Vagina (tissue), 2 donors: ENCODE results near the gene SLC17A4. TPM values are rescaled to one million over a fixed set of nuclear protein-coding genes. Genes with fewer than 3 reads are reported as not detected.

Experiments
- DNase-seq, 2 donors: peaks; one replicate each; pipeline ENCODE4 v3.0.0-alpha.2; 2017; ENCODE audit errors: extremely low spot score in 2 of 2
- H3K27ac ChIP-seq: fragments of 200-600 bp; sonication (generic); one replicate; pipeline ENCODE4 v1.5.1; 2019
- H3K27me3 ChIP-seq: fragments of 200-600 bp; sonication (generic); one replicate; pipeline ENCODE4 v1.5.1; 2019
- H3K36me3 ChIP-seq, 2 donors: fragments of 200-600 bp; sonication (generic); one replicate each; pipeline ENCODE4 v1.5.1; 2017 to 2019
- H3K4me1 ChIP-seq: fragments of 200-600 bp; sonication (generic); one replicate; pipeline ENCODE4 v1.5.1; 2019
- H3K4me3 ChIP-seq, 2 donors: fragments of 200-600 bp; sonication (generic); 1 replicate in 1 of 2; 2 replicates in 1 of 2; pipeline ENCODE4 v1.5.1; 2016 to 2019
- H3K9me3 ChIP-seq: fragments of 200-600 bp; sonication (generic); one replicate; pipeline ENCODE4 v1.5.1; 2019
- POLR2A ChIP-seq, 2 donors: fragments of 450-650 bp; IDR thresholded peaks; one replicate each; pipeline ENCODE4 v1.6.1; 2017; ENCODE audit warnings: antibody characterized with exemption in 2 of 2, mild to moderate bottlenecking in 2 of 2, moderate library complexity in 2 of 2
- POLR2AphosphoS5 ChIP-seq, 2 donors: sonication (generic); formaldehyde crosslinking; IDR thresholded peaks; one replicate each; pipeline ENCODE4 v1.9.0; 2017; ENCODE audit warnings: antibody characterized with exemption in 2 of 2, mild to moderate bottlenecking in 2 of 2, low read depth in 1 of 2; ENCODE audit not compliant: insufficient read depth in 1 of 2
- intact Hi-C: fragments of 100-400 bp; cut with DNase I; formaldehyde crosslinking; loops from one replicate; pipeline ENCODE4 v1.15.1; 2023
- total RNA-seq: library from RNA; depleted of rRNA; stranded (reverse); fragments of >200 nt; gene quantifications from one replicate; pipeline ENCODE4 v1.2.3, GENCODE V29; 2016
- TF ChIP-seq, protein P1 (sequence below), 3 experiments: fragments of 450-650 bp in 2 of 3; fragments of 200-600 bp in 1 of 3; sonication (generic) in 1 of 3; IDR thresholded peaks; one replicate each; pipeline ENCODE4 v1.5.1; 2017 to 2019; ENCODE audit warnings: antibody characterized with exemption in 3 of 3, mild to moderate bottlenecking in 2 of 3, moderate library complexity in 2 of 3

Gene SLC17A4
- total RNA-seq, 1 donor from 2014 or later: not detected

DNA sequence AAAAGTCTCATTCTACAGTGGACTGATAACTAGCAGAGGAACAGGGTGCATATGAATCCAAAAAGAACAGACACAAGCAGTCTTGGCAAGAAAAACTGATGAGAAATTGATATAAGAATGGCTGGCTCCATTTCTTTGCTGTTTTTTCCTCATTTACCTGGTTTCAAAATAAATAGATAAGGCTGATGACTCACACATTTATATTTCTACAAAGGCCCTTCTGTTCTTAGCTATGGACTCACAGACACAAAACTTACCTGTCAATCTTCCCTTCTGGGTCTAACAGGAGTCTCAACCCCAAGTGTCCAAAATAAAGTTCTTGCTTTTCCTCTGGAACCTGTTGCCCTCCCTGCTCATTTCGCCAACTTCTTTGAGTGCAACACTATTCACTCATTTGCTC, 941 bp downstream of the SLC17A4 start:
- no peak for DNase-seq
- no peak overlapping the region for H3K4me3 ChIP-seq
- no peaks in the 10 kb centered on the region for H3K9me3 ChIP-seq
- no peak for TF ChIP-seq POLR2AphosphoS5 (IDR thresholded peaks at IDR 0.05; ENCODE audit: insufficient read depth in 1 of 2, low read depth in 1 of 2)
- TF ChIP-seq, protein P1, sequence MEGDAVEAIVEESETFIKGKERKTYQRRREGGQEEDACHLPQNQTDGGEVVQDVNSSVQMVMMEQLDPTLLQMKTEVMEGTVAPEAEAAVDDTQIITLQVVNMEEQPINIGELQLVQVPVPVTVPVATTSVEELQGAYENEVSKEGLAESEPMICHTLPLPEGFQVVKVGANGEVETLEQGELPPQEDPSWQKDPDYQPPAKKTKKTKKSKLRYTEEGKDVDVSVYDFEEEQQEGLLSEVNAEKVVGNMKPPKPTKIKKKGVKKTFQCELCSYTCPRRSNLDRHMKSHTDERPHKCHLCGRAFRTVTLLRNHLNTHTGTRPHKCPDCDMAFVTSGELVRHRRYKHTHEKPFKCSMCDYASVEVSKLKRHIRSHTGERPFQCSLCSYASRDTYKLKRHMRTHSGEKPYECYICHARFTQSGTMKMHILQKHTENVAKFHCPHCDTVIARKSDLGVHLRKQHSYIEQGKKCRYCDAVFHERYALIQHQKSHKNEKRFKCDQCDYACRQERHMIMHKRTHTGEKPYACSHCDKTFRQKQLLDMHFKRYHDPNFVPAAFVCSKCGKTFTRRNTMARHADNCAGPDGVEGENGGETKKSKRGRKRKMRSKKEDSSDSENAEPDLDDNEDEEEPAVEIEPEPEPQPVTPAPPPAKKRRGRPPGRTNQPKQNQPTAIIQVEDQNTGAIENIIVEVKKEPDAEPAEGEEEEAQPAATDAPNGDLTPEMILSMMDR (IDR thresholded peaks at IDR 0.05): no peak
- TF ChIP-seq POLR2A (IDR thresholded peaks at IDR 0.05): no peak
- H3K27me3 ChIP-seq: no peaks in the 10 kb centered on the region
- H3K4me1 ChIP-seq: no peaks in the 10 kb centered on the region
- intact Hi-C loops: no loop called here
- H3K27ac ChIP-seq: no peak overlapping the region
- H3K36me3 ChIP-seq: no peaks in the 10 kb centered on the region

DNA sequence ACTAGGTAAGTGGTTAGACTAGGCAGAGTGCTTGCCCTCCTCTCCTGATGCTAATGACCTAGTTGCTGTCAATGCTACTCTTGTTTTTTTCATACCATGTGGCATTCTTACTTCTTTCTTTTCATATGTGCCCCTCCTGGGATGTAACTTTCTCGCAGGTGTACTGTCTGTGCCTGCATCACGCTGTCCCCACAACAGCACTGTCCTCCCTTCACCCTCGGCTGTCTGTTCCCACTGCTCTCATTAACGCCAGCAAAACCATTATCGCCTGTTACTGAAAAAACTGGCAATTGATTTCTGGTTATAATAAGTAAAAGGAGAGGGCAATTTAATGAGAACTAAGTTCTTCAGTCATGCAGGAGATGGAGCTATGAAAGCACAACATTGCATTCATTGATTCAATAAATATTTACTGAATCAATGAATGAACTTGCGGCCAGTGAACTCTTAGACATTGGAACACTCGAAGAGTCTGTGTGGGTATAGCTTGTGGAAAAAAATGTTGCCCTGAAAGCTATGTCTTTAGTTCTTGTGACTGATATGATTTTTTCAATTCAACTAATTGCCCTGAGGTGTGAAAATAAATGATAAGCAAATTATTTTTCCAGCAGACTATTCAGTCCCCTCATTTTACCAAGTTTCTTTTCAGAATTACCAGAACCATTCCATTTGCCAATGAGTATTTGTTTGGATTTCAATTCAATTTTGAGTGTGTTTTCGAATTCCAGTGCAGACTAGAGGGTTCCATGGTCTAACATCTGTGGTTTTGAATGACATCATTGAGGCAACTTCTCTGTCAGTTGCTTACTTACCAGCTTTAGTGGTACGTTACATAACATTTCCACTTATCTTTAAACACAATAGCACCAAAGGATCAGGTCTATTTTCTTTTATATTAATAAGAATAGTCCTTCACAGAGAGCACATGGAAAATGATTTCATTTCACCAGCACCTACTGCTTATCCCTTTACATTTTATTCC, 2.1 kb downstream of the SLC17A4 start:
- no peak overlapping the region for H3K27ac ChIP-seq
- intact Hi-C loops: no loop called here
- H3K27me3 ChIP-seq: no peaks in the 10 kb centered on the region
- H3K9me3 ChIP-seq: no peaks in the 10 kb centered on the region
- H3K4me1 ChIP-seq: no peaks in the 10 kb centered on the region
- no peak for TF ChIP-seq POLR2A (IDR thresholded peaks at IDR 0.05)
- H3K4me3 ChIP-seq: no peak overlapping the region
- no peak for DNase-seq
- H3K36me3 ChIP-seq: no peaks in the 10 kb centered on the region

DNA sequence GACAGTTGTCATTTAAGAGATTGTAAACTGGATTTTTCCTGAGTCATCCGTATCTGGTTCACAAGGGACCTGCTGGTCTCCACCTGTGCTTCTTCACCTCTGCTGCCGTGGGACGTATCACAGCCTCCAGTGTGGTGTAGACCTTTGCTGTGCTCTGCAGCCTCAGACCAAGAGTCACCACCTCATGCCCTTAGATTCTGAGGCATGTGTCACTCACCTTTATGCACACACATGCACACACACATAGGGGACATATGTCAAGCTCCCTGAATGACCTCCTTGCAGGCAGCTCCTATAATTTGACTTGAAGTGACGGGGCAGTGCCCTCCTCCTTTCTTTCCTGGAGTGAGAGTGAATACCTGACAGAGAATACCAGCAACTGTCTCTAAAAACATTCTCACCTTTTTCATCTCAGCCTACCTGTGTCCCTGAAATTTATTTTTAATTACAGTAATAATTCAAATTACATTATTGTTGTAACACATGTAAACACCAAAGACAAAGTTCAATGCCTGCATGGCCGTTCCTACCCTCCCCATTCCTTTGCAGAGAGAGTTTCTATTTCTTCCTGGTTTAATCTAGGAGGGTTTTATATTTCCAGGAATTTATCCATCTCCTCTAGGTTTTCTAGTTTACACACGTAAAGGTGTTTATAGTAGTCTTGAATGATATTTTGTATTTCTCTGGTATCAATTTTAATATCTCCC, 3.5 kb downstream of the SLC17A4 start:
- no peaks in the 10 kb centered on the region for H3K9me3 ChIP-seq
- no peak for DNase-seq
- no peaks in the 10 kb centered on the region for H3K36me3 ChIP-seq
- intact Hi-C loops: no loop called here
- no peak overlapping the region for H3K27ac ChIP-seq
- no peaks in the 10 kb centered on the region for H3K4me1 ChIP-seq
- H3K4me3 ChIP-seq: no peak overlapping the region
- TF ChIP-seq POLR2A (IDR thresholded peaks at IDR 0.05) (no peak), POLR2AphosphoS5 (IDR thresholded peaks at IDR 0.05; ENCODE audit: insufficient read depth in 1 of 2, low read depth in 1 of 2) (no peak)
- TF ChIP-seq, protein P1 (IDR thresholded peaks at IDR 0.05): no peak
- no peaks in the 10 kb centered on the region for H3K27me3 ChIP-seq

DNA sequence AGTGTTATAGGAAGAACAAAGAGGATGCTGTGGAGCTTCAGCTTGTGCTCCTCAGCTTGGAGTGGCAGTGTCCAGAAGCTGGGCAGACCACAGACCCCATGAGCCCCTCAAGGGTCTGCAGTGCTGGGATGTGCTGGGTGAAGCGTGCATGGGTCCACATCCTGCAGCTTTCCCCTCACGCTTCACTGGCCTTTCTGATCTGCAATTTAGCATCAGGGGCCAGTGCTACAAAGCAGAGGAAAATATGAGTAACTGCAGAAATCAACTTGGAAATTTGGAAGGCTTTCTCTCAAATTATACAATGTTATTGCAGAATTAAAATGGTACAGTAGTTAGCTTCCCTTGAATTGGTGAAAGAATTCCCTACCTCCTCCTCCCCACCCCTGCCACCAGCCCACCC, 10.1 kb downstream of the SLC17A4 start:
- Histone ChIP-seq H3K4me3 (no peak overlapping the region), H3K27ac (no peak overlapping the region), H3K36me3 (no peaks in the 10 kb centered on the region), H3K9me3 (no peaks in the 10 kb centered on the region), H3K27me3 (no peaks in the 10 kb centered on the region), H3K4me1 (no peaks in the 10 kb centered on the region)
- no peak for DNase-seq
- intact Hi-C loops: no loop called here
- TF ChIP-seq POLR2A (IDR thresholded peaks at IDR 0.05): no peak
- TF ChIP-seq, protein P1 (IDR thresholded peaks at IDR 0.05): no peak
- no peak for TF ChIP-seq POLR2AphosphoS5 (IDR thresholded peaks at IDR 0.05; ENCODE audit: insufficient read depth in 1 of 2, low read depth in 1 of 2)

DNA sequence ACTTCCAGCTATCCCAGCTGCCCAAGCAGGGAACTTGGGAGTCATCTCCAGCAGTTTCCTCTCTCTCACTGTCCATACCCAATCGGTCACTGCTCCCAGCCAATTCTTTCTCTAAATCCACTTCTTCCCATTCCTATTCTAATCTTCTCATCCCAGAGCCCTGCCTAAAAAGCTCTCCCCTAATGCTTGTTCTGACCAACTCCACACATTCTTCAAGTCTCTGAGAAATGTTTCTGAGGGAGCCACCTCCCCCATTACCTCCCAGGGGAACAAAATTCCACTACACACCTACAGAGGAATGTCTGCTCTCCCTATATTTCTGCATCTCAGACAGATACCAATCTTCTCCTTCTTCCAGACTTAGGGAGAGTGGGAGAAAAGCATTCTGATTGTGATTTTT, 14.0 kb downstream of the SLC17A4 start:
- TF ChIP-seq POLR2AphosphoS5 (IDR thresholded peaks at IDR 0.05; ENCODE audit: insufficient read depth in 1 of 2, low read depth in 1 of 2): no peak
- no peak for TF ChIP-seq POLR2A (IDR thresholded peaks at IDR 0.05)
- TF ChIP-seq, protein P1 (IDR thresholded peaks at IDR 0.05): no peak
- H3K27ac ChIP-seq: no peak overlapping the region
- intact Hi-C loops: no loop called here
- H3K36me3 ChIP-seq: no peaks in the 10 kb centered on the region
- H3K9me3 ChIP-seq: no peaks in the 10 kb centered on the region
- no peaks in the 10 kb centered on the region for H3K4me1 ChIP-seq
- no peaks in the 10 kb centered on the region for H3K27me3 ChIP-seq
- DNase-seq: no peak
- no peak overlapping the region for H3K4me3 ChIP-seq
